H9 (cell line): ENCODE data around the gene TDRD1. TPM values are rescaled to one million over a fixed set of nuclear protein-coding genes. Genes with fewer than 3 reads are reported as not detected.

ENCODE experiments used
- DNase-seq: peaks from one replicate; pipeline ENCODE4 v3.0.0-alpha.2; 2017
- H2AFZ ChIP-seq: one replicate; pipeline ENCODE4 v1.6.1; 2013; ENCODE audit warnings: mild to moderate bottlenecking, low read length, control low read depth, moderate library complexity
- H2AK5ac ChIP-seq: 2 replicates; pipeline ENCODE4 v1.6.1; 2013; ENCODE audit warnings: low read length, control low read depth, mixed read lengths; ENCODE audit not compliant: insufficient read length
- H2BK120ac ChIP-seq: one replicate; pipeline ENCODE4 v1.6.1; 2013; ENCODE audit warnings: low read depth, mild to moderate bottlenecking, low read length, control low read depth, inconsistent platforms; ENCODE audit not compliant: poor library complexity, severe bottlenecking
- H2BK12ac ChIP-seq: 2 replicates; pipeline ENCODE4 v1.6.1; 2013; ENCODE audit warnings: low read length, control low read depth, mixed read lengths, low read depth; ENCODE audit not compliant: insufficient read length
- H2BK15ac ChIP-seq: 2 replicates; pipeline ENCODE4 v1.6.1; 2013; ENCODE audit warnings: low read depth, low read length, control low read depth
- H2BK20ac ChIP-seq: one replicate; pipeline ENCODE4 v1.6.1; 2013; ENCODE audit warnings: low read depth, mild to moderate bottlenecking, low read length, control low read depth, inconsistent platforms; ENCODE audit not compliant: poor library complexity, severe bottlenecking
- H2BK5ac ChIP-seq: 2 replicates; pipeline ENCODE4 v1.6.1; 2013; ENCODE audit warnings: low read length, control low read depth, mixed read lengths; ENCODE audit not compliant: insufficient read length
- H3K14ac ChIP-seq: 2 replicates; pipeline ENCODE4 v1.6.1; 2013; ENCODE audit warnings: low read length, control low read depth; ENCODE audit not compliant: insufficient read depth
- H3K18ac ChIP-seq: 2 replicates; pipeline ENCODE4 v1.6.1; 2013; ENCODE audit warnings: low read depth, mild to moderate bottlenecking, mixed read lengths, low read length, control low read depth; ENCODE audit not compliant: insufficient read length
- H3K23ac ChIP-seq: 2 replicates; pipeline ENCODE4 v1.6.1; 2013; ENCODE audit warnings: low read length, control low read depth, mixed read lengths, low read depth; ENCODE audit not compliant: insufficient read length
- H3K23me2 ChIP-seq: 2 replicates; pipeline ENCODE4 v1.6.1; 2013; ENCODE audit warnings: low read depth, mild to moderate bottlenecking, mixed read lengths, low read length, control low read depth; ENCODE audit not compliant: insufficient read length, poor library complexity, severe bottlenecking
- H3K27ac ChIP-seq: 2 replicates; pipeline ENCODE4 v1.5.1; 2013; ENCODE audit warnings: low read length, control low read depth, mixed read lengths, low read depth; ENCODE audit not compliant: insufficient read length
- H3K27me3 ChIP-seq: 2 replicates; pipeline ENCODE4 v1.6.1; 2013; ENCODE audit warnings: low read length, control low read depth, inconsistent platforms; ENCODE audit not compliant: insufficient read depth
- H3K4ac ChIP-seq: 2 replicates; pipeline ENCODE4 v1.6.1; 2013; ENCODE audit warnings: low read depth, mild to moderate bottlenecking, control low read depth, inconsistent platforms, low read length, moderate library complexity
- H3K4me1 ChIP-seq: 2 replicates; pipeline ENCODE4 v1.6.1; 2013; ENCODE audit warnings: low read length, control low read depth, inconsistent platforms; ENCODE audit not compliant: insufficient read depth
- H3K4me2 ChIP-seq: 2 replicates; pipeline ENCODE4 v1.6.1; 2013; ENCODE audit warnings: low read length, control low read depth, mixed read lengths; ENCODE audit not compliant: insufficient read length, insufficient read depth
- H3K56ac ChIP-seq: 2 replicates; pipeline ENCODE4 v1.6.1; 2013; ENCODE audit warnings: low read depth, mild to moderate bottlenecking, mixed read lengths, low read length, control low read depth; ENCODE audit not compliant: insufficient read length
- H3K79me1 ChIP-seq: 2 replicates; pipeline ENCODE4 v1.6.1; 2013; ENCODE audit warnings: low read depth, mild to moderate bottlenecking, moderate library complexity, low read length, control low read depth, inconsistent platforms; ENCODE audit not compliant: insufficient read depth, poor library complexity, severe bottlenecking
- H3K79me2 ChIP-seq: 2 replicates; pipeline ENCODE4 v1.6.1; 2013; ENCODE audit warnings: low read length, control low read depth, inconsistent platforms; ENCODE audit not compliant: insufficient read depth
- H3K9ac ChIP-seq: 2 replicates; pipeline ENCODE4 v1.6.1; 2013; ENCODE audit warnings: low read length, control low read depth, mixed read lengths; ENCODE audit not compliant: insufficient read length; ENCODE audit errors: extremely low read depth
- H3K9me3 ChIP-seq: one replicate; pipeline ENCODE4 v1.6.1; 2013; ENCODE audit warnings: low read depth, low read length, inconsistent platforms; ENCODE audit not compliant: control insufficient read depth
- H3T11ph ChIP-seq: one replicate; pipeline ENCODE4 v1.6.1; 2013; ENCODE audit warnings: mild to moderate bottlenecking, low read length, control low read depth, inconsistent platforms
- H4K20me1 ChIP-seq: one replicate; pipeline ENCODE4 v1.6.1; 2013; ENCODE audit not compliant: control insufficient read depth, insufficient read length, insufficient read depth
- H4K5ac ChIP-seq: 2 replicates; pipeline ENCODE4 v1.6.1; 2013; ENCODE audit warnings: low read depth, mild to moderate bottlenecking, mixed read lengths, low read length, control low read depth; ENCODE audit not compliant: insufficient read length
- H4K8ac ChIP-seq: replicated peaks from 2 replicates; pipeline ENCODE4 v1.6.1; 2013; ENCODE audit warnings: low read length, control low read depth, mixed read lengths, low read depth; ENCODE audit not compliant: insufficient read length
- H4K91ac ChIP-seq: 2 replicates; pipeline ENCODE4 v1.6.1; 2013; ENCODE audit warnings: low read depth, mild to moderate bottlenecking, moderate library complexity, mixed read lengths, low read length, control low read depth; ENCODE audit not compliant: insufficient read length
- H3K27ac Mint-ChIP-seq, 3 experiments: 2 replicates in 2 of 3; 3 replicates in 1 of 3; pipeline ENCODE4 v1.8.0; 2020 to 2021; ENCODE audit warnings: mixed read lengths in 3 of 3, mild to moderate bottlenecking in 1 of 3, moderate library complexity in 1 of 3
- H3K27me3 Mint-ChIP-seq: 2 replicates; pipeline ENCODE4 v1.8.0; 2021; ENCODE audit warnings: low read depth, mild to moderate bottlenecking, moderate library complexity, mixed read lengths
- H3K36me3 Mint-ChIP-seq, 3 experiments: 2 replicates in 2 of 3; 3 replicates in 1 of 3; pipeline ENCODE4 v1.8.0; 2020 to 2021; ENCODE audit warnings: low read depth in 3 of 3, mixed read lengths in 3 of 3; ENCODE audit not compliant: insufficient read depth in 1 of 3
- H3K4me1 Mint-ChIP-seq, 2 experiments: 2 replicates each; pipeline ENCODE4 v1.8.0; 2020; ENCODE audit warnings: mixed read lengths in 2 of 2
- H3K4me3 Mint-ChIP-seq, 2 experiments: 2 replicates in 1 of 2; 3 replicates in 1 of 2; pipeline ENCODE4 v1.8.0; 2020 to 2021; ENCODE audit warnings: mild to moderate bottlenecking in 2 of 2, mixed read lengths in 2 of 2, moderate library complexity in 1 of 2
- H3K9me3 Mint-ChIP-seq, 2 experiments: 2 replicates in 1 of 2; 3 replicates in 1 of 2; pipeline ENCODE4 v1.8.0; 2020; ENCODE audit warnings: mild to moderate bottlenecking in 2 of 2, mixed read lengths in 2 of 2, moderate library complexity in 1 of 2
- WGBS: extraction: QIAGEN DNeasy Blood & Tissue Kit; methylation state at CpG from one replicate; pipeline ENCODE4 v1.1.7; 2013; ENCODE audit warnings: missing lambda C conversion rate, low lambda C conversion rate, mixed read lengths; ENCODE audit not compliant: insufficient read length; ENCODE audit errors: extremely low coverage; 5-methylcytosine and 5-hydroxymethylcytosine counted together
- total RNA-seq: library from RNA; stranded (reverse); gene quantifications from 2 replicates; pipeline ENCODE4 v1.2.1, GENCODE V29; 2021
- TF ChIP-seq, protein P1 (sequence below): fragments of 200-600 bp; sonication (generic); conservative IDR thresholded peaks from 3 replicates; pipeline ENCODE4 v1.8.0; 2021; ENCODE audit warnings: antibody characterized with exemption, mild to moderate bottlenecking

The TDRD1 gene
- total RNA-seq, 1 experiment from 2014 or later, result 0.15 TPM

DNA sequence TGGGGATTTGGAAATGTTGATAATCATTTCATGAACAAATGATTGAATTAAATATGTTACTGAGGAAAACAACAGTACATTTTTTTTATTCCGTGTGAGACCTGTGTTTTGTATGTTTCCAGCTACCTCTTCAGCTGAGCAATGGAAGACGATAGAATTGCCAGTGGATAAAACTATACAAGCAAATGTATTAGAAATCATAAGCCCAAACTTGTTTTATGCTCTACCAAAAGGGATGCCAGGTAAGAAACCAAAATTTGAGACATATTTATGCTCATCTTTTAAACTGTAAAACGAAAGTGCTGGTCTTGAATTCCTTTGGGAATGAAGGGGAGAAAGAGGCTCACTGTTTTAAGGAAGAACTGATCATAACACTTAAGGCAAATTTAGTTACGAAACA, 42.1 kb downstream of the TDRD1 start:
- no peaks in the 10 kb centered on the region for H3K23me2 ChIP-seq
- DNase-seq, result no peak
- H2AK5ac ChIP-seq, result no peak overlapping the region
- H3K9ac ChIP-seq, result no peak overlapping the region
- H3K79me2 ChIP-seq, result no peaks in the 10 kb centered on the region
- no peak overlapping the region for H3T11ph ChIP-seq
- H2BK120ac ChIP-seq, result no peak overlapping the region
- Mint-ChIP-seq H3K27me3 (peaks cover 6% of the 10 kb centered on the region; the same call in 1 of the 2 replicates), H3K27ac (no peak overlapping the region), H3K36me3 (no peaks in the 10 kb centered on the region), H3K4me3 (no peak overlapping the region), H3K4me1 (no peaks in the 10 kb centered on the region), H3K9me3 (no peaks in the 10 kb centered on the region)
- no peaks in the 10 kb centered on the region for H3K4me1 ChIP-seq
- H3K14ac ChIP-seq, result no peak overlapping the region
- no peaks in the 10 kb centered on the region for H3K27me3 ChIP-seq
- no peak overlapping the region for H3K18ac ChIP-seq
- H4K20me1 ChIP-seq, result no peaks in the 10 kb centered on the region
- TF ChIP-seq, protein P1, sequence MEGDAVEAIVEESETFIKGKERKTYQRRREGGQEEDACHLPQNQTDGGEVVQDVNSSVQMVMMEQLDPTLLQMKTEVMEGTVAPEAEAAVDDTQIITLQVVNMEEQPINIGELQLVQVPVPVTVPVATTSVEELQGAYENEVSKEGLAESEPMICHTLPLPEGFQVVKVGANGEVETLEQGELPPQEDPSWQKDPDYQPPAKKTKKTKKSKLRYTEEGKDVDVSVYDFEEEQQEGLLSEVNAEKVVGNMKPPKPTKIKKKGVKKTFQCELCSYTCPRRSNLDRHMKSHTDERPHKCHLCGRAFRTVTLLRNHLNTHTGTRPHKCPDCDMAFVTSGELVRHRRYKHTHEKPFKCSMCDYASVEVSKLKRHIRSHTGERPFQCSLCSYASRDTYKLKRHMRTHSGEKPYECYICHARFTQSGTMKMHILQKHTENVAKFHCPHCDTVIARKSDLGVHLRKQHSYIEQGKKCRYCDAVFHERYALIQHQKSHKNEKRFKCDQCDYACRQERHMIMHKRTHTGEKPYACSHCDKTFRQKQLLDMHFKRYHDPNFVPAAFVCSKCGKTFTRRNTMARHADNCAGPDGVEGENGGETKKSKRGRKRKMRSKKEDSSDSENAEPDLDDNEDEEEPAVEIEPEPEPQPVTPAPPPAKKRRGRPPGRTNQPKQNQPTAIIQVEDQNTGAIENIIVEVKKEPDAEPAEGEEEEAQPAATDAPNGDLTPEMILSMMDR, result no peak
- no peak overlapping the region for H2BK15ac ChIP-seq
- H2BK12ac ChIP-seq, result no peak overlapping the region
- no peak overlapping the region for H4K91ac ChIP-seq
- no peak overlapping the region for H3K4ac ChIP-seq
- no peak overlapping the region for H3K23ac ChIP-seq
- no peak overlapping the region for H2BK5ac ChIP-seq
- H3K79me1 ChIP-seq, result no peaks in the 10 kb centered on the region
- no CpG with 5 or more reads among the region's 4 CpGs for WGBS
- H3K9me3 ChIP-seq, result no peaks in the 10 kb centered on the region
- H4K5ac ChIP-seq, result no peak overlapping the region
- H3K27ac ChIP-seq, result no peak overlapping the region
- no peak overlapping the region for H2AFZ ChIP-seq
- no peak overlapping the region for H4K8ac ChIP-seq
- no peak overlapping the region for H2BK20ac ChIP-seq
- H3K4me2 ChIP-seq, result no peak overlapping the region
- no peak overlapping the region for H3K56ac ChIP-seq
